Adrenal gland (tissue), 12 donors: ENCODE measurements around the gene MAEA. TPM values are rescaled to one million over a fixed set of nuclear protein-coding genes. Genes with fewer than 3 reads are reported as not detected.

Experiments
- DNase-seq, 7 donors: peaks; one replicate each; pipeline ENCODE4 v3.0.0-alpha.2; 2019 to 2020
- H3K27ac ChIP-seq, 5 donors: fragments of 200-600 bp; sonication (generic) in 4 of 5; 1 replicate in 3 of 5; 2 replicates in 2 of 5; pipeline versions ENCODE4 v1.5.1 to v1.8.0; 2016 to 2020; ENCODE audit warnings: mild to moderate bottlenecking in 1 of 5
- H3K27me3 ChIP-seq: fragments of 200-600 bp; 2 replicates; pipeline ENCODE4 v1.8.0; 2021
- H3K36me3 ChIP-seq, 2 donors: fragments of 200-600 bp; replicated peaks in 1 of 2; 1 replicate in 1 of 2; 2 replicates in 1 of 2; pipeline versions ENCODE4 v1.5.1 to v1.8.0; 2018 to 2022
- H3K4me1 ChIP-seq, 2 donors: fragments of 200-600 bp; replicated peaks in 1 of 2; 1 replicate in 1 of 2; 2 replicates in 1 of 2; pipeline versions ENCODE4 v1.5.1 to v1.8.0; 2018 to 2021
- H3K4me3 ChIP-seq, 4 donors: fragments of 200-600 bp; sonication (generic) in 3 of 4; one replicate each; pipeline ENCODE4 v1.5.1; 2016 to 2018
- H3K9me3 ChIP-seq, 3 donors: fragments of 200-600 bp; sonication (generic) in 1 of 3; replicated peaks in 1 of 3; 1 replicate in 2 of 3; 2 replicates in 1 of 3; pipeline versions ENCODE4 v1.5.1 to v1.8.0; 2016 to 2021
- CTCF ChIP-seq, 6 experiments: fragments of 450-650 bp in 4 of 6; fragments of 200-600 bp in 2 of 6; sonication (generic) in 1 of 6; IDR thresholded peaks; 1 replicate in 5 of 6; 2 replicates in 1 of 6; pipeline versions ENCODE4 v1.5.1 to v1.8.0; 2016 to 2021; ENCODE audit warnings: antibody characterized with exemption in 6 of 6, mild to moderate bottlenecking in 2 of 6, moderate library complexity in 1 of 6
- POLR2A ChIP-seq, 2 donors: fragments of 450-650 bp; IDR thresholded peaks; one replicate each; pipeline ENCODE4 v1.6.1; 2017; ENCODE audit warnings: antibody characterized with exemption in 2 of 2, mild to moderate bottlenecking in 2 of 2, moderate library complexity in 1 of 2
- WGBS, 4 donors: extraction: QIAGEN DNeasy Blood & Tissue Kit in 2 of 4; methylation state at CpG; one replicate each; pipeline versions ENCODE4 v1.1.5 to v1.1.7; 2013 to 2017; 5-methylcytosine and 5-hydroxymethylcytosine counted together
- intact Hi-C, 2 donors: fragments of 100-400 bp; cut with DNase I; formaldehyde crosslinking; loops; one replicate each; pipeline versions ENCODE4 v1.14.1 to v1.15.0; 2022 to 2023
- polyA plus RNA-seq, 3 donors: library from polyadenylated mRNA; stranded (reverse); fragments of 200-250 nt in 2 of 3; fragments of 350-450 nt in 1 of 3; fragmentation: Illumina TruSeq in 1 of 3; extraction: RNeasy Lipid Tissue Mini Kit (QIAGEN cat#74804) in 1 of 3; gene quantifications; one replicate each; pipeline ENCODE4 v1.2.3, GENCODE V29; 2013 to 2014
- total RNA-seq, 9 donors: library from RNA; depleted of rRNA in 4 of 9; stranded (reverse); fragments of >200 nt in 4 of 9; fragments of 120-200 nt in 1 of 9; fragmentation: NEBNext Ultra II Directional in 1 of 9; extraction: Animal tissue kit (Norgen Biotek cat#: 25700) in 1 of 9; gene quantifications; one replicate each; pipeline versions ENCODE4 v1.1.0 to v1.2.4, GENCODE V29; 2013 to 2023
- donor health status: healthy with polysubstance abuse.
- donor health status: Bipolar disorder and iron deficiency.
- donor health status: DM: yes; HTN: yes; CAD: no.
- donor health status: DM: no; HTN: no; CAD: no.
- donor health status: DM: no; HTN: no; CAD: no.
- donor health status: DM: yes; HTN: yes; CAD: no.

MAEA gene
- total and polyA plus RNA-seq, 12 donors = 35.6 to 103 (median 75.1) TPM

GRCh38 chr4:1264942-1265341, 24.7 kb upstream of the MAEA start:
- no peak for TF ChIP-seq CTCF (IDR thresholded peaks at IDR 0.05)
- no peak for TF ChIP-seq POLR2A (IDR thresholded peaks at IDR 0.05)
- intact Hi-C loops = loop anchor here in 1 of 2 donors (5.0 kb wide), 1 partner anchor 98 kb away; no protein-coding TSS in a partner anchor

GRCh38 chr4:1265351-1265750, 24.3 kb upstream of the MAEA start:
- no peaks in the 10 kb centered on the region for H3K4me1 ChIP-seq
- intact Hi-C loops = loop anchor here in 1 of 2 donors (5.0 kb wide), 1 partner anchor 98 kb away; no protein-coding TSS in a partner anchor
- no peak overlapping the region for H3K27ac ChIP-seq
- no peak for DNase-seq
- H3K9me3 ChIP-seq = no peaks in the 10 kb centered on the region
- TF ChIP-seq POLR2A (IDR thresholded peaks at IDR 0.05) (no peak), CTCF (IDR thresholded peaks at IDR 0.05) (no peak)
- H3K4me3 ChIP-seq = no peak overlapping the region
- no peaks in the 10 kb centered on the region for H3K36me3 ChIP-seq
- H3K27me3 ChIP-seq = no peaks in the 10 kb centered on the region
- 93 to 97% (median 96%) methylated on average over 2 to 11 of the region's 11 CpGs for WGBS, 4 donors

More at GRCh38 chr4:1264942-1265341, 24.7 kb upstream of the MAEA start:
- no peak for DNase-seq
- Histone ChIP-seq H3K27ac (no peak overlapping the region), H3K36me3 (no peaks in the 10 kb centered on the region), H3K4me1 (no peaks in the 10 kb centered on the region), H3K4me3 (no peak overlapping the region), H3K9me3 (no peaks in the 10 kb centered on the region), H3K27me3 (no peaks in the 10 kb centered on the region)
- WGBS, 4 donors = 91 to 96% (median 94%) methylated on average over 3 of the region's 3 CpGs

- Histone ChIP-seq H3K9me3 (no peaks in the 10 kb centered on the region), H3K4me1 (no peaks in the 10 kb centered on the region), H3K27me3 (no peaks in the 10 kb centered on the region), H3K4me3 (no peak overlapping the region), H3K36me3 (no peaks in the 10 kb centered on the region), H3K27ac (peak overlapping the region in 1 of 5 donors; percentile 36)
- TF ChIP-seq POLR2A (IDR thresholded peaks at IDR 0.05) (no peak), CTCF (IDR thresholded peaks at IDR 0.05) (no peak)
- intact Hi-C loops = loop anchor here in 1 of 2 donors (5.0 kb wide), 1 partner anchor 100 kb away; no protein-coding TSS in a partner anchor
- 70 to 74% (median 72%) methylated on average over 9 of the region's 9 CpGs for WGBS, 4 donors
- DNase-seq = no peak
Measured at GRCh38 chr4:1266881-1267763, 22.6 kb upstream of the MAEA start.

GRCh38 chr4:1269209-1269608, 20.5 kb upstream of the MAEA start:
- no peak for DNase-seq
- intact Hi-C loops = loop anchor here in 1 of 2 donors (5.0 kb wide), 1 partner anchor 102 kb away; no protein-coding TSS in a partner anchor
- TF ChIP-seq CTCF (IDR thresholded peaks at IDR 0.05) (no peak), POLR2A (IDR thresholded peaks at IDR 0.05) (no peak)
- Histone ChIP-seq H3K27me3 (no peaks in the 10 kb centered on the region), H3K9me3 (no peaks in the 10 kb centered on the region), H3K4me3 (no peak overlapping the region), H3K36me3 (no peaks in the 10 kb centered on the region), H3K27ac (no peak overlapping the region), H3K4me1 (no peaks in the 10 kb centered on the region)
